GM12892 (cell line): Measurements from ENCODE around the gene CYP27A1.

Experiments
- POLR2A ChIP-seq: IDR thresholded peaks from 2 replicates; pipeline ENCODE4 v1.6.1; 2011; ENCODE audit warnings: low read depth, low read length, control low read depth
- POLR2AphosphoS5 ChIP-seq: IDR thresholded peaks from 2 replicates; pipeline ENCODE4 v1.6.1; 2011; ENCODE audit warnings: low read depth, low read length, control low read depth
- TAF1 ChIP-seq: IDR thresholded peaks from 2 replicates; pipeline ENCODE4 v1.6.1; 2011; ENCODE audit warnings: low read depth, mild to moderate bottlenecking, control low read depth, low read length, borderline replicate concordance

DNA sequence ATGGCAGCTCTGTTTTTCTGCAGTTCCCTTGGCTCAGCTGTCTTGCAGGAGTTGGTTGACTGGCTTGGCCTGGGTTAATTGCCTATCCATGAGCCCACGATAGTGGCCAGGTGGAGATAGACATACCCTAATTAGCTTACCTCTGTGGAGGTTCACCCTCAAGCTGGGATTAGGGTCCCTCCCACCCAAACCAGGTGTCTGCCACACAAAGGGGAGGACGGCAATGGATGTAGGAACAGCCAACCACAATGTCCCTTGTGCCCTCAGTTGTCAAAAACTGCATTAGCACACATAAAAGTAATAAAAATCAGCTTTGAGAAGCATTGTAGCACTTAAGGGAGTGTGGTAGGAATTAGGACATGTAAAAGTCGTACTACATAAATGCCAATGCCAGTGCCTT lies 4.2 kb downstream of the CYP27A1 start:
- no peak for TF ChIP-seq POLR2A
- TF ChIP-seq POLR2AphosphoS5, result no peak
- no peak for TF ChIP-seq TAF1
